ENCODE measurements around the gene WDR1.
A peak's percentile ranks its signal among the peaks of the same experiment; 100 is the strongest.

WDR1 gene

GRCh38 chr4:10080589-10081217 lies 35.9 kb downstream of the WDR1 start:
- ATAC-seq = no peak
- Mint-ChIP-seq H3K4me1 (peaks cover 4% of the 10 kb centered on the region), H3K27ac (no peak overlapping the region), H3K9me3 (no peaks in the 10 kb centered on the region), H3K4me3 (no peak overlapping the region), H3K27me3 (no peaks in the 10 kb centered on the region), H3K36me3 (peaks cover 83% of the 10 kb centered on the region)

DNA sequence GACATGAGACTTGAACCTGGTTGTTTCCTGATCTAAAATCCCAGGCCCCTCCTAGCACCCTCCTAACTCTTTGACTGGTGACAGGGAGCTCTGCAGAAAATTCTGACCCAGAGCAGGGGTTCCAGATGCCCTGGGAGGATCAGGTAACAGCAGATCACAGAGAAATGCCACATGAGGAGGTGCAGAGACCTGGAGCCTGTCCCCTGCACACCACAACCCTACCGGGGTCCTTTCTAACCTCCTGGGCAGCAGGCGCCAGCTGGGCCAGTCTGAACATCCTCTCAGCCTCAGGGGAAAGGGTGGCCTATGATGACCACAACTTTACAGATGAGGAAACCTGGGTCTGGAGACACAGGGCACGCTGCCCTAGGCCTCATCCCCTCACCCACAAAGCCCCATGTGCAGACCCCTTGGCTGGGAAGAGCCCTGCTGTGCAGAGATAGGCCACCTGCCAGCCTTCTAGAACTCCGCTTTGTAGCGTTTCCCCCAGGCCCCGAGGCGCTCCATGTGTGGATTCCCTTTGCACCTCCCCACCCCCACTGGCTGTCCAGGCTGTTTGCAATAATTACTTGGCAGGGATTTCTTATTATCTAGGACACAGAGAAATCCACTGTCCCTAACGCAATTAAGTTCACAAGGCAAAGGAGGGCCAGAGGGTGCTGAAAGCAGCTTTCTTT lies 36.5 kb downstream of the WDR1 start:
- peaks cover 4% of the 10 kb centered on the region for H3K4me1 Mint-ChIP-seq
- peaks cover 83% of the 10 kb centered on the region for H3K36me3 Mint-ChIP-seq
- no peaks in the 10 kb centered on the region for H3K9me3 Mint-ChIP-seq
- no peak overlapping the region for H3K27ac Mint-ChIP-seq
- H3K4me3 Mint-ChIP-seq = no peak overlapping the region
- no peaks in the 10 kb centered on the region for H3K27me3 Mint-ChIP-seq
- no peak for ATAC-seq

- Mint-ChIP-seq H3K4me3 (no peak overlapping the region), H3K27me3 (no peaks in the 10 kb centered on the region), H3K9me3 (no peaks in the 10 kb centered on the region), H3K27ac (no peak overlapping the region), H3K36me3 (peaks cover 83% of the 10 kb centered on the region), H3K4me1 (peaks cover 4% of the 10 kb centered on the region)
- no peak for ATAC-seq
These were observed 37.3 kb downstream of the WDR1 start for GRCh38 chr4:10079256-10079655.

DNA sequence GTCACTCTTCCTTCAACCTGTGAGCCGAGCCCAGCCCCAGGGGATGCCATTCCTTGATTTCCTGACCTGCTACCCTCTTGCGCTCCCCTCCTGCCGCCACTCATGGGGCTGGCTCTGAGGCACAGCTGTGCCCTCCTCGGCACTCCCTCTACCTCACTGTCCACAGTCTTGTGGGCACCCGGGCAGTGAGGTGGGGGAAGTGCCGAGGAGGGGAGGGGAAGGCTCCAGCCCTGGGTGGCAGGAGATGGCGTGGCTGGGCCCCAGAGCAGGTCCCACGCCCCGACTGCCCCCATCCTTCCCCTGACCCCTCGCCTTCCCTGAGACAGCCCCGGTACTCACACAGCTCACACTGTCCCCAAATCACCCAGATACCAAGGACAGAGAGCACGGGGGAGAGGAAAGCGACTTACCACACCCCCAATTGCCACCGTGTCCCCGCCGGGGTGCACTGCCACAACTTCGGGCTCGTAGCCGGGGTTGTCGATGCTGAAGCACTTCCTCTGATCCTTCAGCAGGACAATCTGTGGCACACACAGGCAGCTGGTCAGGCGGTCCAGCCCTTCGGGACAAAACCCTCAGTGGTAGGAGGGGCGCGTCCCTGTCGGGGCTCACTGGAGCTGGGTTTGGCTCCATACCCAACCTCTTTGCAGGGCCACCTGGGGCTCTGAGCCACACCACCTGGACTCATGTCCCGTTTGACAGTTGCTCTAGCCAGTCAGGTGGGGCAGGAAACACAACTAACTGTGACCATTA lies 37.9 kb downstream of the WDR1 start:
- Mint-ChIP-seq H3K4me1 (peaks cover 4% of the 10 kb centered on the region), H3K4me3 (no peak overlapping the region), H3K27me3 (no peaks in the 10 kb centered on the region), H3K9me3 (no peaks in the 10 kb centered on the region), H3K27ac (no peak overlapping the region), H3K36me3 (peaks cover 81% of the 10 kb centered on the region)
- no peak for ATAC-seq

DNA sequence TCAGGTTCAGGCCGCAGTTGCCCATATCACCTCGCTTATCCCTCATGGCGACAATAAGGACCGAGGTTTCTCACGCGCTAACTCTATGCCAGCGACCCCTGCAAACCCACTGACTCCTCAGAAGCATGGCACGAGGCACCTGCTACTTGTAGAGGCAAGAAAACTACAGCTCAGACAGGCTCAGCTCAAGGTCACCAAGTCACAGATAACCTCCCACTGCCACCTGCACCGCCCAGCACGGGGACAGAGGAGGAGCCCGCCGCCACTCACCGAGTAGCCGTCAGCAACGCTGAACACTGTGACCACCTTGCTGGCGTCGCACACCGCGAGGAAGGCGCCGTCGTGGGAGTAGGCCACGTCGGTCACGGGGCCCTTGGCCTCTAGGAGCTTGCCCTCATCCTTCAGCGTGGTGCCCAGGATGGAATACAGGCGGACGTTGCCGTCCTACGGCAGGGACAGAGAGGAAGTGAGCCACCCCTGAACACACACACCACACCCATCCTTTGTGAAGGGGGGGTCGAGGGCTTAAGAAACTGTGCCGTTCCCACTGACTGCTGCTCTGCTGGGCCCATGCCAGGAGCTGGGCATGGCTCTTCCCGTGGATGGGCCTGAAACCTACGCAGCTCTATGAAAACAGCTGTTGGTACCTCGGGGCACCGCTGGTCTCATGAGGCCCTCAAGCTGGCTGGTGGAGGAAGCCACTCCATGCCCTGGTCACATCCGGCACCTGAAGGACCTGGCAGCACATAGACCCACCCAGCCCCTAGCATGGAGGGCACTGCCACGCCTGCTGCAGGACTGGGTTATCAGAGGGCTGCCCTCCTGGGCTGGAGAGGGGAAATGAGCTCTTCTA lies 38.9 kb downstream of the WDR1 start:
- H3K4me1 Mint-ChIP-seq = peaks cover 4% of the 10 kb centered on the region
- no peak overlapping the region for H3K27ac Mint-ChIP-seq
- H3K4me3 Mint-ChIP-seq = no peak overlapping the region
- peaks cover 82% of the 10 kb centered on the region for H3K36me3 Mint-ChIP-seq
- H3K9me3 Mint-ChIP-seq = no peaks in the 10 kb centered on the region
- no peaks in the 10 kb centered on the region for H3K27me3 Mint-ChIP-seq
- ATAC-seq = no peak

DNA sequence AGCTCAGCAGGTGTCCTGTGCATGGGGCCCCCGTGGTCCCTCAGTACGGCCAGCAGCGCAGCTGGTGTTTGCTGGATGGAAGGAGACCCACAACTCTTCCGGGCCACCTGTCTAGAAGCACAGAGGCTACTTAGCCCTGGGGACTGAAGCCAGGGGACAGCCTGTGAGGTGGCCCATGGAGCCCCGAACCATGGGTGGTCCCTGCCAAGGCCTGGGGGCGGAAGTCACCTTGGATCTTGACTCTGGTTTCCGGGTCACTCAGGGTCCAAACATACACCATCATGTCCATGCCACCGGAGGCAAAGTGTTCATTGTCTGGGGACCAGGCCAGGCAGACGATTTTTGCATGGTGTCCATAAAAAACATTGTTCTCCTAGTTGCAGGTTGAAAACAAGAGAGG lies 39.5 kb downstream of the WDR1 start:
- Mint-ChIP-seq H3K36me3 (peaks cover 82% of the 10 kb centered on the region), H3K4me3 (no peak overlapping the region), H3K27me3 (no peaks in the 10 kb centered on the region), H3K9me3 (no peaks in the 10 kb centered on the region), H3K27ac (no peak overlapping the region), H3K4me1 (peaks cover 4% of the 10 kb centered on the region)
- ATAC-seq = no peak

DNA sequence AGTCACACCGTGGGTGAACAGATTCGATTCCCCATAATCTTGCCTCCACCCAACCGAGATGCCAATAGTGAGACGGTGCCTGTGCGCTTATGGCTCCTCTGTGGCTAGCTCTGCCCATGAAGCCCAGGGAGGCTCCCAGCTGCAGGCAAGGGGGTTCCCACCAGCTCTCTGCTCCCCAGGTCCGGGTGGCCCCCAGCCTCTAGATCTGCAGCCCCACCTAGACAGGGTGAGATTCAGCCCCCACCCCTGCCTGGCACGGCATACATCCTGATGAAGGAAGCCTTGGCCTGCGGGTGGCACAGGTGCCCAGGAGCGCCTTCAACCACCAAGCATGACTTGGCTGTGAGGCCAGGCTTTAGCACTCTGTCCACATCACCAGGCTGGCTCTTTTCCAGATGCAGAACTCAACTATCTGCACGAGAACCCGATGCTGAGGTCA lies 40.6 kb downstream of the WDR1 start:
- Mint-ChIP-seq H3K27me3 (no peaks in the 10 kb centered on the region), H3K36me3 (peaks cover 76% of the 10 kb centered on the region), H3K27ac (peak overlapping the region; percentile 20), H3K4me1 (peaks cover 4% of the 10 kb centered on the region), H3K4me3 (no peak overlapping the region), H3K9me3 (no peaks in the 10 kb centered on the region)
- ATAC-seq = no peak

- Mint-ChIP-seq H3K27me3 (no peaks in the 10 kb centered on the region), H3K9me3 (no peaks in the 10 kb centered on the region), H3K4me1 (peaks cover 4% of the 10 kb centered on the region), H3K4me3 (no peak overlapping the region), H3K27ac (no peak overlapping the region), H3K36me3 (peaks cover 71% of the 10 kb centered on the region)
- ATAC-seq = no peak
These were observed 41.3 kb downstream of the WDR1 start for GRCh38 chr4:10075158-10075863.

DNA sequence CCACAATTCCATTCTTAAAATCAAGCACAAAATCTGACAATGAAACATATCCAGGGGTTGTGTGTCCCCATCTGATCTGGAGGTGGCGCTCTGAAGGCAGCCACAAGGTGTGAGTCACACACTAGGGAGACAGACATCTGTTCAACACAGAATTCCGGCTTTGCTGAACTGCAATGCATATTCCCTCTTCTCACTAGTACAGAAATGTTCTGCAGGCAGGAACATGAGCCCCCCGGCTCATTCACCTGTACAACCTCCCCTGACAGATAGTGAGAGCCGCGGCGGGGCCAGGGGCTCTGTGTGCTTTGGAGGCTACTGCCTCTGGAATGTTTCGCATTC lies 41.9 kb downstream of the WDR1 start:
- H3K4me3 Mint-ChIP-seq = no peak overlapping the region
- H3K36me3 Mint-ChIP-seq = peaks cover 69% of the 10 kb centered on the region
- peaks cover 4% of the 10 kb centered on the region for H3K4me1 Mint-ChIP-seq
- no peaks in the 10 kb centered on the region for H3K9me3 Mint-ChIP-seq
- H3K27ac Mint-ChIP-seq = no peak overlapping the region
- no peaks in the 10 kb centered on the region for H3K27me3 Mint-ChIP-seq
- no peak for ATAC-seq

- H3K4me3 Mint-ChIP-seq = no peak overlapping the region
- no peaks in the 10 kb centered on the region for H3K9me3 Mint-ChIP-seq
- H3K27ac Mint-ChIP-seq = no peak overlapping the region
- no peaks in the 10 kb centered on the region for H3K27me3 Mint-ChIP-seq
- peaks cover 69% of the 10 kb centered on the region for H3K36me3 Mint-ChIP-seq
- ATAC-seq = no peak
- H3K4me1 Mint-ChIP-seq = peaks cover 4% of the 10 kb centered on the region
These were observed 42.4 kb downstream of the WDR1 start for GRCh38 chr4:10074076-10074766.

- H3K36me3 Mint-ChIP-seq = peaks cover 68% of the 10 kb centered on the region
- no peak overlapping the region for H3K27ac Mint-ChIP-seq
- H3K4me1 Mint-ChIP-seq = peaks cover 4% of the 10 kb centered on the region
- H3K27me3 Mint-ChIP-seq = no peaks in the 10 kb centered on the region
- no peak overlapping the region for H3K4me3 Mint-ChIP-seq
- H3K9me3 Mint-ChIP-seq = no peaks in the 10 kb centered on the region
- no peak for ATAC-seq
These were observed 44.1 kb downstream of the WDR1 start for GRCh38 chr4:10072420-10073017.

GRCh38 chr4:10069075-10069642 lies 47.4 kb downstream of the WDR1 start:
- Mint-ChIP-seq H3K9me3 (no peaks in the 10 kb centered on the region), H3K27me3 (no peaks in the 10 kb centered on the region), H3K27ac (no peak overlapping the region), H3K4me3 (no peak overlapping the region), H3K36me3 (peaks cover 65% of the 10 kb centered on the region), H3K4me1 (no peaks in the 10 kb centered on the region)
- ATAC-seq = no peak

- Mint-ChIP-seq H3K4me1 (no peaks in the 10 kb centered on the region), H3K36me3 (peaks cover 47% of the 10 kb centered on the region), H3K27ac (no peak overlapping the region), H3K4me3 (no peak overlapping the region), H3K9me3 (no peaks in the 10 kb centered on the region), H3K27me3 (no peaks in the 10 kb centered on the region)
- ATAC-seq = no peak
These were observed 49.6 kb downstream of the WDR1 start for GRCh38 chr4:10066670-10067651.
